Endothelial cell of umbilical vein (primary cell): ENCODE results near the gene PROZ. TPM values are rescaled to one million over a fixed set of nuclear protein-coding genes. Genes with fewer than 3 reads are reported as not detected.

Experiments
- BruUV-seq: library from RNA; stranded (reverse); fragments of 400-500 nt; replicated peaks from 2 replicates; lab custom pipeline; 2021; lab: Mats Ljungman, UMichigan
- CTCF ChIA-PET: fragments of 300-600, 350-600 bp; sonication (Branson Sonifier 250); formaldehyde crosslinking; loops from one replicate; lab custom pipeline; 2021; ENCODE audit warnings: antibody characterized with exemption, inconsistent platforms; lab: Charles Lee
- POLR2A ChIA-PET: fragments of 300-600, 350-600 bp; sonication (Branson Sonifier 250); formaldehyde crosslinking; loops from one replicate; lab custom pipeline; 2021; ENCODE audit warnings: antibody characterized with exemption, inconsistent platforms; lab: Charles Lee
- DNase-seq: peaks from one replicate; pipeline ENCODE4 v3.0.0-alpha.2; 2011; ENCODE audit warnings: low read depth, low spot score
- FAIRE-seq: peaks from 2 replicates; lab custom pipeline; 2011; peaks lifted over from hg19 to GRCh38; lab: Jason Lieb, UNC
- H2AFZ ChIP-seq: 2 replicates; pipeline ENCODE4 v1.6.0; 2012; ENCODE audit warnings: low read depth, low read length, control low read depth, inconsistent platforms
- H3K27ac ChIP-seq: 2 replicates; pipeline ENCODE4 v1.5.1; 2011; ENCODE audit warnings: low read depth, mild to moderate bottlenecking, control low read depth, low read length, moderate library complexity; ENCODE audit not compliant: insufficient read depth
- H3K27me3 ChIP-seq, 2 experiments: 2 replicates each; pipeline versions ENCODE4 v1.6.0 to v1.6.1; 2011; ENCODE audit warnings: low read length in 2 of 2, mixed read lengths in 1 of 2; ENCODE audit not compliant: control insufficient read depth in 2 of 2, insufficient read depth in 2 of 2
- H3K36me3 ChIP-seq, 2 experiments: 2 replicates in 1 of 2; 3 replicates in 1 of 2; pipeline ENCODE4 v1.5.1; 2011; ENCODE audit warnings: low read length in 2 of 2, mild to moderate bottlenecking in 1 of 2, moderate library complexity in 1 of 2; ENCODE audit not compliant: control insufficient read depth in 2 of 2, insufficient read depth in 2 of 2; ENCODE audit errors: extremely low read depth in 1 of 2
- H3K4me1 ChIP-seq: 3 replicates; pipeline ENCODE4 v1.5.1; 2011; ENCODE audit warnings: mild to moderate bottlenecking, low read length; ENCODE audit not compliant: control insufficient read depth, insufficient read depth; ENCODE audit errors: extremely low read depth
- H3K4me2 ChIP-seq: 2 replicates; pipeline ENCODE4 v1.6.1; 2011; ENCODE audit warnings: low read length, control low read depth, mixed read lengths; ENCODE audit not compliant: insufficient read depth
- H3K4me3 ChIP-seq, 3 experiments: fragments of 200-600 bp in 1 of 3; sonication (generic), shearing (Covaris generic) in 1 of 3; replicated peaks in 1 of 3; 2 replicates each; pipeline ENCODE4 v1.5.1; 2011 to 2016; ENCODE audit warnings: control low read depth in 3 of 3, low read length in 3 of 3, mild to moderate bottlenecking in 2 of 3, inconsistent platforms in 1 of 3, low read depth in 1 of 3, moderate library complexity in 1 of 3; ENCODE audit not compliant: insufficient read depth in 1 of 3
- H3K79me2 ChIP-seq: 2 replicates; pipeline ENCODE4 v1.6.0; 2012; ENCODE audit warnings: low read length, inconsistent platforms; ENCODE audit not compliant: control insufficient read depth, insufficient read depth
- H3K9ac ChIP-seq: replicated peaks from 2 replicates; pipeline ENCODE3; 2011; ENCODE audit warnings: low read length, control low read depth; ENCODE audit not compliant: insufficient read depth; ENCODE audit errors: extremely low read depth
- H3K9me1 ChIP-seq: replicated peaks from 3 replicates; pipeline ENCODE4 v1.6.0; 2011; ENCODE audit warnings: mild to moderate bottlenecking, low read length; ENCODE audit not compliant: control insufficient read depth, insufficient read depth; ENCODE audit errors: extremely low read depth
- H3K9me3 ChIP-seq: replicated peaks from 2 replicates; pipeline ENCODE4 v1.5.1; 2012; ENCODE audit warnings: low read length, inconsistent platforms; ENCODE audit not compliant: control insufficient read depth, insufficient read depth
- H4K20me1 ChIP-seq: replicated peaks from 2 replicates; pipeline ENCODE3; 2011; ENCODE audit warnings: mild to moderate bottlenecking, low read length; ENCODE audit not compliant: control insufficient read depth, insufficient read depth; ENCODE audit errors: extremely low read depth
- EZH2 ChIP-seq: IDR thresholded peaks from 2 replicates; pipeline ENCODE4 v1.6.1; 2012; ENCODE audit warnings: borderline replicate concordance, low read depth, mild to moderate bottlenecking, moderate library complexity, low read length, inconsistent platforms; ENCODE audit not compliant: severe bottlenecking
- FOS ChIP-seq: IDR thresholded peaks from 2 replicates; pipeline ENCODE4 v1.6.1; 2011; ENCODE audit warnings: mild to moderate bottlenecking, low read length, moderate library complexity, borderline replicate concordance; ENCODE audit not compliant: insufficient read depth
- GATA2 ChIP-seq: IDR thresholded peaks from 2 replicates; pipeline ENCODE4 v1.7.0; 2011; ENCODE audit warnings: low read depth, mild to moderate bottlenecking, moderate library complexity, mixed read lengths, low read length; ENCODE audit not compliant: insufficient read length, insufficient read depth
- JUN ChIP-seq: IDR thresholded peaks from 2 replicates; pipeline ENCODE4 v1.6.1; 2011; ENCODE audit warnings: borderline replicate concordance, low read depth; ENCODE audit not compliant: insufficient read length, insufficient read depth
- MYC ChIP-seq: IDR thresholded peaks from one replicate; pipeline ENCODE4 v1.6.1; 2011; ENCODE audit warnings: mild to moderate bottlenecking, low read depth, low read length
- POLR2A ChIP-seq: IDR thresholded peaks from 2 replicates; pipeline ENCODE4 v1.6.1; 2012; ENCODE audit warnings: low read depth, mild to moderate bottlenecking, control low read depth, low read length
- POLR2AphosphoS5 ChIP-seq: IDR thresholded peaks from 2 replicates; pipeline ENCODE4 v1.6.1; 2012; ENCODE audit warnings: low read depth, mild to moderate bottlenecking, control low read depth, low read length, moderate library complexity; ENCODE audit not compliant: insufficient read depth
- dilution Hi-C: fragments of 300-500 bp; cut with MboI; formaldehyde crosslinking; loops from one replicate; pipeline ENCODE4 v1.15.0; 2019; ENCODE audit warnings: low sequenced_read_pairs; ENCODE audit not compliant: extremely low pct_ligation_motif_present
- intact Hi-C: fragments of 100-400 bp; cut with micrococcal nuclease; formaldehyde crosslinking; loops from one replicate; pipeline ENCODE4 v1.10.0; 2022
- polyA plus RNA-seq, 4 experiments: library from polyadenylated mRNA; depleted of rRNA in 3 of 4; stranded (reverse) in 3 of 4; unstranded in 1 of 4; fragments of >200 nt; gene quantifications; 2 replicates each; pipeline versions ENCODE4 v1.2.1 to v1.2.3, GENCODE V29; 2011 to 2012; ENCODE audit warnings: missing spikeins in 1 of 4
- total RNA-seq: library from RNA; stranded (reverse); gene quantifications from 2 replicates; pipeline ENCODE4 v1.2.3, GENCODE V29; 2021
- TF ChIP-seq, protein P1 (sequence below): IDR thresholded peaks from 2 replicates; pipeline ENCODE4 v1.6.1; 2011; ENCODE audit not compliant: insufficient read depth, insufficient read length
- TF ChIP-seq, protein P2 (sequence below), 2 donors: IDR thresholded peaks; 1 replicate in 1 of 2; 2 replicates in 1 of 2; pipeline ENCODE4 v1.5.1; 2011; ENCODE audit warnings: low read length in 2 of 2, mild to moderate bottlenecking in 2 of 2, moderate library complexity in 2 of 2, control low read depth in 1 of 2, inconsistent platforms in 1 of 2, low read depth in 1 of 2; ENCODE audit not compliant: insufficient read depth in 1 of 2; ENCODE audit errors: extremely low read depth in 1 of 2

Gene PROZ
- total and polyA plus RNA-seq, 2 donors (not counting 3 experiments of a cell fraction or from before 2014, with no cell fraction given) = not detected

DNA sequence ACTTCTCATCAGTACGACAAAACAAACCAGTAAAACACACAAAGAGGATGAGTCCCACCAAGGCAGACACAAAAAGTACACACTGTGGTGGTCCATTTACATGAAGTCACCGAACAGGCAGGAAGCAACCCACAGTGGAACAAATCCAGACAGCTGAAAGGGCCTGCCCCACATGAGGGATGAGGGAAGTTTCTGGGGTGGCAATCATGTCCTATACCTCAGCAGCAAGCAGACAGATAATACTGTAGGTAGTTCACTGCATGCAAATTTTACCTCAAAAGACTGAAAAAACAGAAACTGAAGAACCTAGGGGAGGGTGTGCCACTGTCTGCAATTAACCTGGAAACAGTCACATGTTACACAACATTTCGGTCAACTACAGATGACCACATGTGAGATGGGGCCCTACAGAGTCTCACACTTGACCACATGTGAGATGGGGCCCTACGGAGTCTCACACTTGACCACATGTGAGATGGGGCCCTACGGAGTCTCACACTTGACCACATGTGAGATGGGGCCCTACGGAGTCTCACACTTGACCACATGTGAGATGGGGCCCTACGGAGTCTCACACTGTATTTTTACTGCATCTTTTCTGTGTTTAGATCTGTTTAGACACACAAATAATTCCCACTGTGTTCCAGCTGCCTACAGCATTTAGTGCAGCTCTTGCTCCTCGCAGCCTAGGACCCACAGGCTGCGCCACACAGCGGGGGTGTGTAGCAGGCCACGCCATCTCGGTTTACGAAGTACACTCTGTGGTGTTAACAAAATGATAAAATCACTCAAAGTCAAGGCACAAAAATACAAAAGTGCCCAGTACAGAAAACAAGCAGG lies 27.8 kb downstream of the PROZ start:
- Histone ChIP-seq H4K20me1 (no peaks in the 10 kb centered on the region), H3K4me2 (peak overlapping the region; percentile 60), H3K79me2 (peaks cover 19% of the 10 kb centered on the region), H3K4me1 (peaks cover 49% of the 10 kb centered on the region), H3K36me3 (peaks cover 5 to 13% of the 10 kb centered on the region in 2 experiments), H3K27ac (peak overlapping the region; percentile 89), H3K9ac (peak overlapping the region; percentile 67), H3K27me3 (no peaks in the 10 kb centered on the region), H3K4me3 (no peak overlapping the region), H3K9me3 (no peaks in the 10 kb centered on the region), H2AFZ (no peak overlapping the region), H3K9me1 (no peaks in the 10 kb centered on the region)
- no peak for DNase-seq
- BruUV-seq = no TSS peak
- POLR2A ChIA-PET = interaction anchor here (1.7 kb wide), 1 partner anchor 22 kb away, joined by 6 read pairs; the partner anchor contains the start of genes CUL4A and PCID2
- intact Hi-C loops (no loop called here), dilution Hi-C loops (no loop called here)
- TF ChIP-seq GATA2 (no peak), POLR2AphosphoS5 (no peak), MYC (no peak), JUN (no peak), FOS (no peak), EZH2 (no peak), POLR2A (no peak)
- TF ChIP-seq, protein P1, sequence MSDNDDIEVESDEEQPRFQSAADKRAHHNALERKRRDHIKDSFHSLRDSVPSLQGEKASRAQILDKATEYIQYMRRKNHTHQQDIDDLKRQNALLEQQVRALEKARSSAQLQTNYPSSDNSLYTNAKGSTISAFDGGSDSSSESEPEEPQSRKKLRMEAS = no peak
- TF ChIP-seq, protein P2, sequence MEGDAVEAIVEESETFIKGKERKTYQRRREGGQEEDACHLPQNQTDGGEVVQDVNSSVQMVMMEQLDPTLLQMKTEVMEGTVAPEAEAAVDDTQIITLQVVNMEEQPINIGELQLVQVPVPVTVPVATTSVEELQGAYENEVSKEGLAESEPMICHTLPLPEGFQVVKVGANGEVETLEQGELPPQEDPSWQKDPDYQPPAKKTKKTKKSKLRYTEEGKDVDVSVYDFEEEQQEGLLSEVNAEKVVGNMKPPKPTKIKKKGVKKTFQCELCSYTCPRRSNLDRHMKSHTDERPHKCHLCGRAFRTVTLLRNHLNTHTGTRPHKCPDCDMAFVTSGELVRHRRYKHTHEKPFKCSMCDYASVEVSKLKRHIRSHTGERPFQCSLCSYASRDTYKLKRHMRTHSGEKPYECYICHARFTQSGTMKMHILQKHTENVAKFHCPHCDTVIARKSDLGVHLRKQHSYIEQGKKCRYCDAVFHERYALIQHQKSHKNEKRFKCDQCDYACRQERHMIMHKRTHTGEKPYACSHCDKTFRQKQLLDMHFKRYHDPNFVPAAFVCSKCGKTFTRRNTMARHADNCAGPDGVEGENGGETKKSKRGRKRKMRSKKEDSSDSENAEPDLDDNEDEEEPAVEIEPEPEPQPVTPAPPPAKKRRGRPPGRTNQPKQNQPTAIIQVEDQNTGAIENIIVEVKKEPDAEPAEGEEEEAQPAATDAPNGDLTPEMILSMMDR (IDR thresholded peaks at IDR 0.05; ENCODE audit: extremely low read depth in 1 of 2, insufficient read depth in 1 of 2, low read depth in 1 of 2, low read length in 2 of 2) = no peak
- CTCF ChIA-PET = interaction anchor here (1.1 to 1.2 kb wide), 2 partner anchors 8 to 23 kb away, joined by 4 to 8 read pairs; partner anchors contain the start of gene CUL4A
- no peak for FAIRE-seq
